GM12878 (cell line): ENCODE data around the gene KLHL3. TPM values are rescaled to one million over a fixed set of nuclear protein-coding genes. Genes with fewer than 3 reads are reported as not detected.

Experiments
- CREM ChIP-seq: IDR thresholded peaks from 2 replicates; pipeline ENCODE4 v1.6.1; 2014; ENCODE audit warnings: antibody characterized with exemption, low read depth
- NFYA ChIP-seq: IDR thresholded peaks from 2 replicates; pipeline ENCODE4 v1.6.1; 2011; ENCODE audit warnings: low read depth, mild to moderate bottlenecking, low read length, improper control_type of control experiment, borderline replicate concordance
- POU2F2 ChIP-seq: IDR thresholded peaks from 3 replicates; pipeline ENCODE4 v1.6.1; 2011; ENCODE audit warnings: low read depth, mild to moderate bottlenecking, low read length, borderline replicate concordance
- SIX5 ChIP-seq: IDR thresholded peaks from 2 replicates; pipeline ENCODE4 v1.6.1; 2011; ENCODE audit warnings: mild to moderate bottlenecking, low read depth, low read length, moderate library complexity; ENCODE audit not compliant: severe bottlenecking
- ZNF384 ChIP-seq: IDR thresholded peaks from 2 replicates; pipeline ENCODE4 v1.6.1; 2012; ENCODE audit warnings: low read depth, mild to moderate bottlenecking, low read length, improper control_type of control experiment, borderline replicate concordance
- polyA plus RNA-seq, 11 experiments: library from polyadenylated mRNA; depleted of rRNA in 4 of 11; unstranded in 6 of 11; stranded (reverse) in 5 of 11; fragments of >200 nt; fragmentation: Nextera tagmentation in 4 of 11; fragmentation: Illumina TruSeq in 1 of 11; extraction: Ambion mirVana in 4 of 11; extraction: Trizol in 1 of 11; gene quantifications; 1 replicate in 1 of 11; 2 replicates in 10 of 11; pipeline versions ENCODE4 v1.2.1 to v1.2.3, GENCODE V29; 2011 to 2016; ENCODE audit warnings: inconsistent platforms in 2 of 11, missing spikeins in 2 of 11, low read depth in 1 of 11
- total RNA-seq, 4 experiments: library from RNA; depleted of rRNA in 3 of 4; stranded (reverse); fragments of >200 nt in 3 of 4; fragmentation: Illumina TruSeq in 1 of 4; extraction: Trizol in 1 of 4; gene quantifications; 2 replicates each; pipeline versions ENCODE4 v1.2.1 to v1.2.3, GENCODE V29; 2013 to 2021
- TF ChIP-seq, protein P1 (sequence below): fragments of 450-650 bp; IDR thresholded peaks from 2 replicates; pipeline ENCODE4 v1.6.1; 2017; ENCODE audit warnings: mild to moderate bottlenecking, moderate library complexity

KLHL3 gene
- total and polyA plus RNA-seq, 10 of the 15 experiments (the other 5 are each of a cell fraction or from before 2014, with no cell fraction given): 1.7 to 11.7 (median 5.6) TPM

GRCh38 chr5:137752905-137753690, 17.2 kb upstream of the KLHL3 start (continued):
- TF ChIP-seq, protein P1, sequence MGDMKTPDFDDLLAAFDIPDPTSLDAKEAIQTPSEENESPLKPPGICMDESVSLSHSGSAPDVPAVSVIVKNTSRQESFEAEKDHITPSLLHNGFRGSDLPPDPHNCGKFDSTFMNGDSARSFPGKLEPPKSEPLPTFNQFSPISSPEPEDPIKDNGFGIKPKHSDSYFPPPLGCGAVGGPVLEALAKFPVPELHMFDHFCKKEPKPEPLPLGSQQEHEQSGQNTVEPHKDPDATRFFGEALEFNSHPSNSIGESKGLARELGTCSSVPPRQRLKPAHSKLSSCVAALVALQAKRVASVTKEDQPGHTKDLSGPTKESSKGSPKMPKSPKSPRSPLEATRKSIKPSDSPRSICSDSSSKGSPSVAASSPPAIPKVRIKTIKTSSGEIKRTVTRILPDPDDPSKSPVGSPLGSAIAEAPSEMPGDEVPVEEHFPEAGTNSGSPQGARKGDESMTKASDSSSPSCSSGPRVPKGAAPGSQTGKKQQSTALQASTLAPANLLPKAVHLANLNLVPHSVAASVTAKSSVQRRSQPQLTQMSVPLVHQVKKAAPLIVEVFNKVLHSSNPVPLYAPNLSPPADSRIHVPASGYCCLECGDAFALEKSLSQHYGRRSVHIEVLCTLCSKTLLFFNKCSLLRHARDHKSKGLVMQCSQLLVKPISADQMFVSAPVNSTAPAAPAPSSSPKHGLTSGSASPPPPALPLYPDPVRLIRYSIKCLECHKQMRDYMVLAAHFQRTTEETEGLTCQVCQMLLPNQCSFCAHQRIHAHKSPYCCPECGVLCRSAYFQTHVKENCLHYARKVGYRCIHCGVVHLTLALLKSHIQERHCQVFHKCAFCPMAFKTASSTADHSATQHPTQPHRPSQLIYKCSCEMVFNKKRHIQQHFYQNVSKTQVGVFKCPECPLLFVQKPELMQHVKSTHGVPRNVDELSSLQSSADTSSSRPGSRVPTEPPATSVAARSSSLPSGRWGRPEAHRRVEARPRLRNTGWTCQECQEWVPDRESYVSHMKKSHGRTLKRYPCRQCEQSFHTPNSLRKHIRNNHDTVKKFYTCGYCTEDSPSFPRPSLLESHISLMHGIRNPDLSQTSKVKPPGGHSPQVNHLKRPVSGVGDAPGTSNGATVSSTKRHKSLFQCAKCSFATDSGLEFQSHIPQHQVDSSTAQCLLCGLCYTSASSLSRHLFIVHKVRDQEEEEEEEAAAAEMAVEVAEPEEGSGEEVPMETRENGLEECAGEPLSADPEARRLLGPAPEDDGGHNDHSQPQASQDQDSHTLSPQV: no peak
- TF ChIP-seq CREM: no peak
- no peak for TF ChIP-seq ZNF384
- TF ChIP-seq POU2F2: 0 out of 3 replicates have a peak, but pooled peaks have one; percentile 13
- no peak for TF ChIP-seq NFYA
- no peak for TF ChIP-seq SIX5
- TF ChIP-seq, all 136 proteins: peak for 9
